Keratinocyte (primary cell): ENCODE measurements around the gene STK32B.

Experiments
- EZH2 ChIP-seq: IDR thresholded peaks from one replicate; pipeline ENCODE4 v1.6.1; 2012; ENCODE audit warnings: inconsistent platforms, mild to moderate bottlenecking, low read length, moderate library complexity
- TF ChIP-seq, protein P1 (sequence below), 3 experiments: IDR thresholded peaks in 1 of 3; conservative IDR thresholded peaks in 1 of 3; optimal IDR thresholded peaks in 1 of 3; 2 replicates in 2 of 3; 3 replicates in 1 of 3; pipeline versions ENCODE3 to v1.5.1; 2011; ENCODE audit warnings: low read length in 3 of 3, mild to moderate bottlenecking in 3 of 3, moderate library complexity in 2 of 3, control low read depth in 1 of 3, inconsistent platforms in 1 of 3; ENCODE audit not compliant: insufficient read depth in 2 of 3; ENCODE audit errors: extremely low read depth in 1 of 3

- TF ChIP-seq, protein P1, sequence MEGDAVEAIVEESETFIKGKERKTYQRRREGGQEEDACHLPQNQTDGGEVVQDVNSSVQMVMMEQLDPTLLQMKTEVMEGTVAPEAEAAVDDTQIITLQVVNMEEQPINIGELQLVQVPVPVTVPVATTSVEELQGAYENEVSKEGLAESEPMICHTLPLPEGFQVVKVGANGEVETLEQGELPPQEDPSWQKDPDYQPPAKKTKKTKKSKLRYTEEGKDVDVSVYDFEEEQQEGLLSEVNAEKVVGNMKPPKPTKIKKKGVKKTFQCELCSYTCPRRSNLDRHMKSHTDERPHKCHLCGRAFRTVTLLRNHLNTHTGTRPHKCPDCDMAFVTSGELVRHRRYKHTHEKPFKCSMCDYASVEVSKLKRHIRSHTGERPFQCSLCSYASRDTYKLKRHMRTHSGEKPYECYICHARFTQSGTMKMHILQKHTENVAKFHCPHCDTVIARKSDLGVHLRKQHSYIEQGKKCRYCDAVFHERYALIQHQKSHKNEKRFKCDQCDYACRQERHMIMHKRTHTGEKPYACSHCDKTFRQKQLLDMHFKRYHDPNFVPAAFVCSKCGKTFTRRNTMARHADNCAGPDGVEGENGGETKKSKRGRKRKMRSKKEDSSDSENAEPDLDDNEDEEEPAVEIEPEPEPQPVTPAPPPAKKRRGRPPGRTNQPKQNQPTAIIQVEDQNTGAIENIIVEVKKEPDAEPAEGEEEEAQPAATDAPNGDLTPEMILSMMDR (optimal IDR thresholded peaks at IDR 0.05 in 1 of 3, IDR thresholded peaks at IDR 0.05 in 1 of 3, conservative IDR thresholded peaks at IDR 0.05 in 1 of 3; ENCODE audit: extremely low read depth in 1 of 3, insufficient read depth in 2 of 3, low read length in 3 of 3): no peak
- TF ChIP-seq EZH2: no peak
Measured at GRCh38 chr4:5212255-5213013, 161.2 kb downstream of the STK32B start.
